OCI-LY1 (cell line): ENCODE measurements around the gene NEB.
A peak's percentile ranks its signal among the peaks of the same experiment; 100 is the strongest.

Experiments used
- CTCF ChIP-seq: fragments of 200-600 bp; sonication (generic), shearing (Covaris generic); IDR thresholded peaks from 2 replicates; pipeline ENCODE4 v1.5.1; 2017; ENCODE audit warnings: mild to moderate bottlenecking, antibody characterized with exemption, low read length, moderate library complexity, mixed read lengths
- EZH2 ChIP-seq: fragments of 200-600 bp; sonication (generic), shearing (Covaris generic); IDR thresholded peaks from 2 replicates; pipeline ENCODE4 v1.8.0; 2017; ENCODE audit warnings: borderline replicate concordance, mixed run types, mild to moderate bottlenecking, antibody characterized with exemption, low read length, moderate library complexity, mixed read lengths

GRCh38 chr2:151777487-151777886 lies 43.2 kb upstream of the NEB start:
- peak; percentile 14; the same call in 1 of the 2 replicates for TF ChIP-seq CTCF
- TF ChIP-seq EZH2 = no peak
